Body of pancreas (tissue), 4 donors: Measurements from ENCODE around the gene TRERF1. TPM values are rescaled to one million over a fixed set of nuclear protein-coding genes. Genes with fewer than 3 reads are reported as not detected.
A peak's percentile ranks its signal among the peaks of the same experiment; 100 is the strongest.

Experiments
- ATAC-seq: fragments of 150-250 bp; one replicate; pipeline ENCODE4 v1.9.1; 2016
- DNase-seq, 4 donors: peaks; one replicate each; pipeline ENCODE4 v3.0.0-alpha.2; 2019
- H3K27ac ChIP-seq, 4 donors: fragments of 200-600 bp; sonication (generic); 1 replicate in 3 of 4; 2 replicates in 1 of 4; pipeline versions ENCODE4 v1.5.1 to v1.6.1; 2016 to 2019; ENCODE audit warnings: mild to moderate bottlenecking in 1 of 4, mixed read lengths in 1 of 4, moderate library complexity in 1 of 4
- H3K27me3 ChIP-seq, 2 donors: fragments of 200-600 bp; sonication (generic); one replicate each; pipeline ENCODE4 v1.6.0; 2016; ENCODE audit warnings: mild to moderate bottlenecking in 1 of 2
- H3K36me3 ChIP-seq, 2 donors: fragments of 200-600 bp; sonication (generic); replicated peaks in 1 of 2; 2 replicates each; pipeline ENCODE4 v1.5.1; 2016; ENCODE audit warnings: low read depth in 2 of 2; ENCODE audit not compliant: insufficient read depth in 1 of 2
- H3K4me1 ChIP-seq: fragments of 200-600 bp; sonication (generic); one replicate; pipeline ENCODE4 v1.6.0; 2016
- H3K4me3 ChIP-seq, 2 donors: fragments of 200-600 bp; sonication (generic); 1 replicate in 1 of 2; 2 replicates in 1 of 2; pipeline ENCODE4 v1.5.1; 2016 to 2019
- H3K9me3 ChIP-seq, 3 donors: fragments of 200-600 bp; sonication (generic); 1 replicate in 2 of 3; 2 replicates in 1 of 3; pipeline ENCODE4 v1.5.1; 2016
- POLR2A ChIP-seq, 3 donors: fragments of 450-650 bp; IDR thresholded peaks; one replicate each; pipeline ENCODE4 v1.6.1; 2016; ENCODE audit warnings: antibody characterized with exemption in 3 of 3, mild to moderate bottlenecking in 2 of 3
- WGBS, 2 donors: methylation state at CpG; one replicate each; pipeline ENCODE4 v1.1.5; 2017; 5-methylcytosine and 5-hydroxymethylcytosine counted together
- intact Hi-C: fragments of 100-400 bp; cut with DNase I; formaldehyde crosslinking; loops from one replicate; pipeline ENCODE4 v1.15.1; 2023
- total RNA-seq, 2 donors: library from RNA; depleted of rRNA; stranded (reverse); fragments of >200 nt; gene quantifications; one replicate each; pipeline ENCODE4 v1.1.0, GENCODE V29; 2016
- TF ChIP-seq, protein P1 (sequence below), 7 experiments: fragments of 450-650 bp in 4 of 7; fragments of 200-600 bp in 3 of 7; sonication (generic) in 3 of 7; IDR thresholded peaks; one replicate each; pipeline ENCODE4 v1.5.1; 2016 to 2019; ENCODE audit warnings: antibody characterized with exemption in 7 of 7

The TRERF1 gene
- total RNA-seq, 2 donors from 2014 or later, result 2.3 to 3.4 TPM

GRCh38 chr6:42222448-42222847 is 229.3 kb downstream of the TRERF1 start:
- no peak for ATAC-seq
- no peaks in the 10 kb centered on the region for H3K9me3 ChIP-seq
- DNase-seq, result no peak
- no peak overlapping the region for H3K27ac ChIP-seq
- intact Hi-C loops, result no loop called here
- H3K4me1 ChIP-seq, result peaks cover 17% of the 10 kb centered on the region
- H3K27me3 ChIP-seq, result no peaks in the 10 kb centered on the region
- no peaks in the 10 kb centered on the region for H3K36me3 ChIP-seq
- TF ChIP-seq, protein P1, sequence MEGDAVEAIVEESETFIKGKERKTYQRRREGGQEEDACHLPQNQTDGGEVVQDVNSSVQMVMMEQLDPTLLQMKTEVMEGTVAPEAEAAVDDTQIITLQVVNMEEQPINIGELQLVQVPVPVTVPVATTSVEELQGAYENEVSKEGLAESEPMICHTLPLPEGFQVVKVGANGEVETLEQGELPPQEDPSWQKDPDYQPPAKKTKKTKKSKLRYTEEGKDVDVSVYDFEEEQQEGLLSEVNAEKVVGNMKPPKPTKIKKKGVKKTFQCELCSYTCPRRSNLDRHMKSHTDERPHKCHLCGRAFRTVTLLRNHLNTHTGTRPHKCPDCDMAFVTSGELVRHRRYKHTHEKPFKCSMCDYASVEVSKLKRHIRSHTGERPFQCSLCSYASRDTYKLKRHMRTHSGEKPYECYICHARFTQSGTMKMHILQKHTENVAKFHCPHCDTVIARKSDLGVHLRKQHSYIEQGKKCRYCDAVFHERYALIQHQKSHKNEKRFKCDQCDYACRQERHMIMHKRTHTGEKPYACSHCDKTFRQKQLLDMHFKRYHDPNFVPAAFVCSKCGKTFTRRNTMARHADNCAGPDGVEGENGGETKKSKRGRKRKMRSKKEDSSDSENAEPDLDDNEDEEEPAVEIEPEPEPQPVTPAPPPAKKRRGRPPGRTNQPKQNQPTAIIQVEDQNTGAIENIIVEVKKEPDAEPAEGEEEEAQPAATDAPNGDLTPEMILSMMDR (IDR thresholded peaks at IDR 0.05), result no peak
- TF ChIP-seq POLR2A (IDR thresholded peaks at IDR 0.05), result no peak
- WGBS, 2 donors, result 66 to 67% methylated on average over 7 of the region's 7 CpGs
- no peak overlapping the region for H3K4me3 ChIP-seq

- intact Hi-C loops, result no loop called here
- no peaks in the 10 kb centered on the region for H3K27me3 ChIP-seq
- ATAC-seq (no peak), DNase-seq (no peak)
- peaks cover 14% of the 10 kb centered on the region for H3K4me1 ChIP-seq
- H3K9me3 ChIP-seq, result no peaks in the 10 kb centered on the region
- H3K36me3 ChIP-seq, result no peaks in the 10 kb centered on the region
- H3K4me3 ChIP-seq, result no peak overlapping the region
- WGBS, 2 donors, result 58 to 64% methylated on average over 4 of the region's 4 CpGs
- TF ChIP-seq POLR2A (IDR thresholded peaks at IDR 0.05), result no peak
- TF ChIP-seq, protein P1 (IDR thresholded peaks at IDR 0.05), result no peak
- H3K27ac ChIP-seq, result no peak overlapping the region
These were observed 230.2 kb downstream of the TRERF1 start for GRCh38 chr6:42221546-42221945.

DNA sequence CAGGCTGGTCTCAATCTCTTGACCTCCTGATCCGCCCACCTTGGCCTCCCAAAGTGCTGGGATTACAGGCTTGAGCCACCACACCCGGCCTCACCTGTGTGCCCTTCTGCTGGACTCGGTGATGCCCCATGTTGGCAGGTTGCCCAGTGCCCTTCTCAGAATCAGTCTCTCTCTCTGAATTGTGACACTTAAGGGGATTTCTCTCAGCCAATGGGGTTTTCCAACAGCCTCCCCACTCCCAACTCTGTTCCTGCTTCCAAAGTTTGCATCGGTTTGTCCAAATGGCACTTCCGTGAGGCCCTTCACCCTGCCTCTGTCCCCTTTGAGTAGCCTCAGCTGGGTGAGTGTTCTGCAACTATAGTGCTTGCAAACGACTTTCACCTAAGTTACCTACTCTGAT is 230.9 kb downstream of the TRERF1 start:
- DNase-seq (no peak), ATAC-seq (no peak)
- H3K4me3 ChIP-seq, result no peak overlapping the region
- H3K27ac ChIP-seq, result no peak overlapping the region
- no peaks in the 10 kb centered on the region for H3K27me3 ChIP-seq
- intact Hi-C loops, result no loop called here
- WGBS, 2 donors, result 61 to 65% methylated on average over 6 of the region's 6 CpGs
- TF ChIP-seq, protein P1 (IDR thresholded peaks at IDR 0.05), result no peak
- TF ChIP-seq POLR2A (IDR thresholded peaks at IDR 0.05), result no peak
- no peaks in the 10 kb centered on the region for H3K9me3 ChIP-seq
- H3K36me3 ChIP-seq, result no peaks in the 10 kb centered on the region
- H3K4me1 ChIP-seq, result peaks cover 14% of the 10 kb centered on the region

DNA sequence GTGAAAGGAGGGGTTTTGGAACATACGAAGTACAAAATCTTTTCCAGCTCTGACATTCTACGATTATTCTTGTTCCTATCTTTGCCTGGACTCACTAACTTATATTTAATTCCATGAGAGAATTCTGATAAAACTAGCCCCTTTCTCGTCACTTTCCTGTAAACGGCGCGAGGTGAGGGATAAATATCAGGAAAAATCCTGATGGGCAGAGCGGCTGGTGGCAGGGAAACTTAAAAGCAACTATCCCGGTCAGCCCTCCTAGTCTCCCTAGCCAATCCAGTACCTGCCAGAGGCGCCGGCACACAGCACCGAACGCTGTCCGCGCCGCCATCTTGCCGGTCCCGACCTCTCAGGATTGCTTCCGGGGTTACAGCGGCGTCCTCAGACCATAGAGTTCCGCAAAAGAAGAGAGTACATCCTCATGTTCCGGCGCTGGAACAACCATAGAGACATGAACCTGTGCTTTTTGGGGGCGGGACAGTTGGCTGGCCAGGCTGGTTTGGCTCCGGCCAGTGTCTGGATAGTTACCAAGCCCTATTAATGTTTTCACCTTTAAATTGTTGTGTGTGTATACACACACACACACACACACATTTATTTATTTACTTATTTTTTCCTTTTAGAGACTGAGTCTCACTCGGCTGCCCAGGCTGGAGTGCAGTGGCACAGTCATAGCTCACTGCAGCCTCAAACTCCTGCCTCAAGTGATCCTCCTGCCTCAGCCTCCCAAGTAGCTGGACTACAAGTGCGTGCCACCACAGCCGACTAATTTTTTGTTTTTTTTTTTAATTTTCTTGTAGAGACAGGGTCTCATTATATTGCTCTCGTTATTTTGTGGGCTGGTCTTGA is 234.0 kb downstream of the TRERF1 start, which contains the start of gene MRPS10:
Gene MRPS10, minus strand, starts transcription at position 343 of the 849 bp plus-strand sequence. Its CDS starts 12 bp downstream, at position 331.
- Histone ChIP-seq H3K4me1 (peaks cover 25% of the 10 kb centered on the region), H3K27me3 (no peaks in the 10 kb centered on the region), H3K36me3 (peaks cover 0 to 9% of the 10 kb centered on the region in 2 donors), H3K9me3 (no peaks in the 10 kb centered on the region), H3K4me3 (peak within 1 kb of the TSS; percentile 37 to 73), H3K27ac (peak within 1 kb of the TSS in 3 of 4 donors; percentile 53 to 75 (median 72))
- TF ChIP-seq, protein P1 (IDR thresholded peaks at IDR 0.05), result no peak
- peak; percentile 48 to 91 (median 89) for TF ChIP-seq POLR2A (IDR thresholded peaks at IDR 0.05)
- intact Hi-C loops, result no loop called here
- ATAC-seq (peak; percentile 99), DNase-seq (peak; percentile 92 to 96 (median 94))
- 6 to 9% methylated on average over 23 to 29 of the region's 29 CpGs for WGBS, 2 donors
